ENCODE data around the gene SIGLEC1. TPM values are rescaled to one million over a fixed set of nuclear protein-coding genes. Genes with fewer than 3 reads are reported as not detected.

Gene SIGLEC1
- total and polyA plus RNA-seq, 2 donors (not counting 1 experiment from before 2014, with no cell fraction given) = 0.06 to 0.15 TPM

GRCh38 chr20:3685341-3685740, 27.1 kb downstream of the SIGLEC1 start:
- POLR2A ChIA-PET = no interaction called here
- H3K27me3 Mint-ChIP-seq = peaks cover 41% of the 10 kb centered on the region
- no peak for ATAC-seq (ENCODE audit: low read depth)

GRCh38 chr20:3681931-3682781, 30.2 kb downstream of the SIGLEC1 start, which contains the start of gene ADAM33:
TSS of gene ADAM33 (minus strand) at chr20:3682010. CDS start at chr20:3682004, 6 bp downstream.
- 13% methylated on average over 41 of the region's 65 CpGs for WGBS (ENCODE audit: insufficient coverage)
- Histone ChIP-seq H3K4me1 (ENCODE audit: control insufficient read depth in 2 of 2, insufficient read depth in 2 of 2, low read length in 2 of 2) (no peaks in the 10 kb centered on the region), H3K27ac (ENCODE audit: low read length in 2 of 2) (no peak within 1 kb of the TSS), H2AFZ (ENCODE audit: insufficient read depth, low read depth, low read length, poor library complexity, severe bottlenecking) (no peak within 1 kb of the TSS), H3K4me3 (ENCODE audit: control extremely low read depth in 1 of 5, extremely low read depth in 1 of 5, insufficient read depth in 1 of 5, low read depth in 2 of 5, low read length in 4 of 5) (no peak within 1 kb of the TSS), H3K9me3 (ENCODE audit: control extremely low read depth in 1 of 3, control insufficient read depth in 2 of 3, insufficient read depth in 1 of 3, low read length in 2 of 3) (no peaks in the 10 kb centered on the region), H4K20me1 (ENCODE audit: control insufficient read depth, insufficient read depth, low read length, poor library complexity, severe bottlenecking) (no peaks in the 10 kb centered on the region), H3K27me3 (replicated peaks in 1 of 4; ENCODE audit: control extremely low read depth in 1 of 4, control insufficient read depth in 3 of 4, insufficient read depth in 4 of 4, low read length in 3 of 4) (peaks cover 0 to 34% (median 3%) of the 10 kb centered on the region in 4 experiments), H3K4me2 (replicated peaks; ENCODE audit: low read depth, low read length, poor library complexity, severe bottlenecking) (peak within 1 kb of the TSS; percentile 12), H3K79me2 (ENCODE audit: control insufficient read depth, insufficient read depth, low read length) (no peaks in the 10 kb centered on the region), H3K36me3 (replicated peaks in 1 of 2; ENCODE audit: control extremely low read depth in 1 of 2, control insufficient read depth in 1 of 2, extremely low read depth in 1 of 2, insufficient read depth in 2 of 2, low read length in 1 of 2) (no peaks in the 10 kb centered on the region), H3K9ac (ENCODE audit: low read length) (no peak within 1 kb of the TSS)
- Mint-ChIP-seq H3K4me1 (no peaks in the 10 kb centered on the region), H3K27ac (no peak within 1 kb of the TSS), H3K4me3 (no peak within 1 kb of the TSS), H3K9me3 (ENCODE audit: insufficient read depth) (no peaks in the 10 kb centered on the region), H3K27me3 (peaks cover 53% of the 10 kb centered on the region)
- POLR2A ChIA-PET = no interaction called here
- no peak for ATAC-seq (ENCODE audit: low read depth)
- TF ChIP-seq EZH2 (IDR thresholded peaks at IDR 0.05; ENCODE audit: borderline replicate concordance, insufficient read depth, low read depth, low read length, poor library complexity, severe bottlenecking) (no peak), CTCF (IDR thresholded peaks at IDR 0.05) (no peak)
- CTCF ChIA-PET = interaction anchor here (0.7 kb wide), 1 partner anchor 1340 kb away, joined by 4 read pairs; no protein-coding TSS in a partner anchor
- intact Hi-C loops (cut with micrococcal nuclease) = no loop called here
- DNase-seq = no peak

More at GRCh38 chr20:3685341-3685740, 27.1 kb downstream of the SIGLEC1 start:
- no peak for TF ChIP-seq EZH2 (IDR thresholded peaks at IDR 0.05; ENCODE audit: borderline replicate concordance, insufficient read depth, low read depth, low read length, poor library complexity, severe bottlenecking)
- H3K9me3 ChIP-seq (ENCODE audit: control extremely low read depth in 1 of 3, control insufficient read depth in 2 of 3, insufficient read depth in 1 of 3, low read length in 2 of 3) = peaks cover 0 to 5% (median 0%) of the 10 kb centered on the region in 3 donors
- H3K9ac ChIP-seq (ENCODE audit: low read length) = no peak overlapping the region
- no peak overlapping the region for H3K4me3 Mint-ChIP-seq
- peaks cover 0 to 25% (median 2%) of the 10 kb centered on the region in 4 experiments for H3K27me3 ChIP-seq (replicated peaks in 1 of 4; ENCODE audit: control extremely low read depth in 1 of 4, control insufficient read depth in 3 of 4, insufficient read depth in 4 of 4, low read length in 3 of 4)
- no peak overlapping the region for H3K4me3 ChIP-seq (ENCODE audit: control extremely low read depth in 1 of 5, extremely low read depth in 1 of 5, insufficient read depth in 1 of 5, low read depth in 2 of 5, low read length in 4 of 5)
- H3K4me1 ChIP-seq (ENCODE audit: control insufficient read depth in 2 of 2, insufficient read depth in 2 of 2, low read length in 2 of 2) = no peaks in the 10 kb centered on the region
- CTCF ChIA-PET = no interaction called here
- no peak overlapping the region for H3K4me2 ChIP-seq (replicated peaks; ENCODE audit: low read depth, low read length, poor library complexity, severe bottlenecking)
- intact Hi-C loops (cut with micrococcal nuclease) = no loop called here
- no peak overlapping the region for H3K27ac ChIP-seq (ENCODE audit: low read length in 2 of 2)
- H3K9me3 Mint-ChIP-seq (ENCODE audit: insufficient read depth) = no peaks in the 10 kb centered on the region
- no peaks in the 10 kb centered on the region for H4K20me1 ChIP-seq (ENCODE audit: control insufficient read depth, insufficient read depth, low read length, poor library complexity, severe bottlenecking)
- H2AFZ ChIP-seq (ENCODE audit: insufficient read depth, low read depth, low read length, poor library complexity, severe bottlenecking) = no peak overlapping the region
- H3K79me2 ChIP-seq (ENCODE audit: control insufficient read depth, insufficient read depth, low read length) = no peaks in the 10 kb centered on the region
- no peaks in the 10 kb centered on the region for H3K36me3 ChIP-seq (replicated peaks in 1 of 2; ENCODE audit: control extremely low read depth in 1 of 2, control insufficient read depth in 1 of 2, extremely low read depth in 1 of 2, insufficient read depth in 2 of 2, low read length in 1 of 2)
- WGBS (ENCODE audit: insufficient coverage) = 66% methylated on average over 4 of the region's 7 CpGs
- no peak overlapping the region for H3K27ac Mint-ChIP-seq
- DNase-seq = no peak
- H3K4me1 Mint-ChIP-seq = no peaks in the 10 kb centered on the region

Measured in B cell (primary cell).